Esophagus squamous epithelium (tissue), 4 donors: Measurements from ENCODE around the gene RPS6KC1.

Experiments
- POLR2A ChIP-seq, 4 donors: fragments of 450-650 bp; IDR thresholded peaks; one replicate each; pipeline ENCODE4 v1.6.1; 2017; ENCODE audit warnings: antibody characterized with exemption in 4 of 4, mild to moderate bottlenecking in 4 of 4, moderate library complexity in 3 of 4
- TF ChIP-seq, protein P1 (sequence below), 6 experiments: fragments of 450-650 bp in 4 of 6; fragments of 200-600 bp in 2 of 6; sonication (generic) in 2 of 6; IDR thresholded peaks; one replicate each; pipeline ENCODE4 v1.5.1; 2016 to 2019; ENCODE audit warnings: antibody characterized with exemption in 6 of 6, mild to moderate bottlenecking in 4 of 6, moderate library complexity in 4 of 6

DNA sequence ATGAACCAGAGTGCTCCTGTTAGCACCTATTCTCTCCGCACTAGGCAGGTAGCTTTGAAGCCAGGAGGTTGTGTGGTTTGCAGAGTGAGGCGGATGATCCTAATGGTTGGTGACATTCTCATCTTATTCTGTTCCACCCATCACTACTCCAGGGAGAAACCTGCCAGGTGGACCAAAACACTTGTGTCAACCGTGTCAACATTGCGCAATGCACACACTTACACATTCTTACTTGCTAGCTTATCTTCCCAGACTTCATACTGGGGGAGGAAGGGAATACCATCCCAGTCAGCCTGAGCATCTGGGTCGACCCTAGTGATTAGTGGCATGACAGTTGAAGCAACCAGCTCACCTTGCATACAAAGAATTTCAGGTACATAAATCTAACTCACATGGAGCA is 236.9 kb downstream of the RPS6KC1 start:
- TF ChIP-seq POLR2A (IDR thresholded peaks at IDR 0.05): no peak
- TF ChIP-seq, protein P1, sequence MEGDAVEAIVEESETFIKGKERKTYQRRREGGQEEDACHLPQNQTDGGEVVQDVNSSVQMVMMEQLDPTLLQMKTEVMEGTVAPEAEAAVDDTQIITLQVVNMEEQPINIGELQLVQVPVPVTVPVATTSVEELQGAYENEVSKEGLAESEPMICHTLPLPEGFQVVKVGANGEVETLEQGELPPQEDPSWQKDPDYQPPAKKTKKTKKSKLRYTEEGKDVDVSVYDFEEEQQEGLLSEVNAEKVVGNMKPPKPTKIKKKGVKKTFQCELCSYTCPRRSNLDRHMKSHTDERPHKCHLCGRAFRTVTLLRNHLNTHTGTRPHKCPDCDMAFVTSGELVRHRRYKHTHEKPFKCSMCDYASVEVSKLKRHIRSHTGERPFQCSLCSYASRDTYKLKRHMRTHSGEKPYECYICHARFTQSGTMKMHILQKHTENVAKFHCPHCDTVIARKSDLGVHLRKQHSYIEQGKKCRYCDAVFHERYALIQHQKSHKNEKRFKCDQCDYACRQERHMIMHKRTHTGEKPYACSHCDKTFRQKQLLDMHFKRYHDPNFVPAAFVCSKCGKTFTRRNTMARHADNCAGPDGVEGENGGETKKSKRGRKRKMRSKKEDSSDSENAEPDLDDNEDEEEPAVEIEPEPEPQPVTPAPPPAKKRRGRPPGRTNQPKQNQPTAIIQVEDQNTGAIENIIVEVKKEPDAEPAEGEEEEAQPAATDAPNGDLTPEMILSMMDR (IDR thresholded peaks at IDR 0.05): no peak
